ENCODE results near the gene CHMP4B.

Gene CHMP4B

DNA sequence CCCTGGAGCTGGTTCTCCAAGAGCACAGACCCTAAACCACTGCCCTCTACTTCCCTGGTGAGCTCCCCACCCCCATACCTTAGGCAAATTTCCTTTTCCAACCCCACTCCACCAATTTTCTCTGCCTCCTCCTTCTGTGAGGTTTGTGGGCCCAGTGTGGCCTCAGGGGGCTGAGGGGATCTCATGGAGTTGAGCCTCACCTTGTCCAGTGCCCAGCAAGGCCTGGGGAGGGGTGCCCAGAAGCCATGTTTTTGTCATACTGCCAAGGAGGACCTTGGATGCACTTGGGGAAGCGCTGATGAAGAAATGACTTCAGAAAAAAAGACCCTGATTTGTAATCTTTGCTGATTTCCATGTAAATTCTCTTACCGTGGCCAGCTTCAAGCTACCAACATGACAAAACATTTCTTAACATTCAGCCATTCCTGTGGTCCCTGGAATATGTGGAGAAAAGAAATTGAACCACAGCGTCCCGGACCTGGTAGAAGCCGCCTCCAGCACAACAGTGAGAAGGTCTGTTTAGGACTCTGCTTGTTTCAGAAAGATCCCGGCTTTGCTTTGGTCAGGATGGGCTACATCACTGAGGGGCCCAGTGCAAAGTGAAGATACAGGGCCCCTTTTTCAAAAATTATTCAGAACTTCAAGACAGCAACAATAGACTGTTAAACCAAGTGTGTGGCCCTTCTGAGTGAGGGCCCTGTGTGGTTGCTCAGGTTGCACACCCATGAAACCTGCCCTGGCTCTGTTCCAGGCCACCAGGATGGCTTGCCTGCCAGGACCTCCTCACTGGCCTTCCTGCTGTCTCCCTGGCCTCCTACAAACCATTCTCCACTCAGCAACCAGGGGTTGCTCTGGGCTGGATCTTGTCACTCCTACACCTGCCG, 52.5 kb downstream of the CHMP4B start:
- Histone ChIP-seq H3K27ac (ENCODE audit: low read depth, low read length) (no peak overlapping the region), H3K36me3 (ENCODE audit: control insufficient read depth, insufficient read depth, low read length) (no peaks in the 10 kb centered on the region), H3K9ac (ENCODE audit: low read length) (no peak overlapping the region), H3K4me3 (ENCODE audit: low read depth, low read length) (no peak overlapping the region), H3K27me3 (ENCODE audit: control insufficient read depth, insufficient read depth, low read length) (no peaks in the 10 kb centered on the region), H3K9me3 (ENCODE audit: control insufficient read depth, insufficient read depth, low read depth, low read length) (no peaks in the 10 kb centered on the region), H3K4me1 (ENCODE audit: control insufficient read depth, insufficient read depth, low read length) (peaks cover 11% of the 10 kb centered on the region; the same call in 1 of the 2 replicates)

DNA sequence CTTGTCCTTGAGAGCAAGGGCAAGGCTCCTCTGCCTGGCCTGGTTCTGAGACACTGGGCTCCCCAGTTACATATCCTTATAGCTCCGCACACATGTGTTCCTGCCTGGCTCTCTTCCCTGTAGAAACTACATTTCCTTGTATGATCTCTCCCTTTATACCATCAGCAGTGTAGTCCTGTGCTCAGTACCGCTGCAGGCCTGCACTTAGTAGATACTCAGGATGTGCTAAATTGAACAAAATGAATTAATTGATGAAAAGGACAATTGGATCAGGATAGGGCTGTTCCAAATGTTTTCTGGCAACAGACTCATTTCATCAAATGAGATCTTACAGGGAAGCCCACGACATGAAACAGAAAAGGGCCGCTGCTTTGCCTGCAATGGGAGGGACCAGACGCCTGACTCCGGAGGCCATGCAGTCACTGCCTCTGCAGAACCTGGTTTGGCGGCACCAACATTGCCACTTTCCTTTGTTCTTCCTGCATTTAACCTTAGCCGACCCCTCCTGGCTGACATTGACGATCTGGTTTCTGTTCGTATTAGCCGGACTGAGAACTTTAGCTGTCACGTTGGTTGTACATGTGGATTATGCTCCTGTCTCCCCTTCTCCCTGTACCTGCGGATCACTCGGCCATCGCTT, 53.3 kb downstream of the CHMP4B start:
- Histone ChIP-seq H3K4me1 (ENCODE audit: control insufficient read depth, insufficient read depth, low read length) (peaks cover 4% of the 10 kb centered on the region; the same call in 1 of the 2 replicates), H3K27me3 (ENCODE audit: control insufficient read depth, insufficient read depth, low read length) (no peaks in the 10 kb centered on the region), H3K9me3 (ENCODE audit: control insufficient read depth, insufficient read depth, low read depth, low read length) (no peaks in the 10 kb centered on the region), H3K27ac (ENCODE audit: low read depth, low read length) (no peak overlapping the region), H3K36me3 (ENCODE audit: control insufficient read depth, insufficient read depth, low read length) (no peaks in the 10 kb centered on the region), H3K9ac (ENCODE audit: low read length) (no peak overlapping the region), H3K4me3 (ENCODE audit: low read depth, low read length) (no peak overlapping the region)

DNA sequence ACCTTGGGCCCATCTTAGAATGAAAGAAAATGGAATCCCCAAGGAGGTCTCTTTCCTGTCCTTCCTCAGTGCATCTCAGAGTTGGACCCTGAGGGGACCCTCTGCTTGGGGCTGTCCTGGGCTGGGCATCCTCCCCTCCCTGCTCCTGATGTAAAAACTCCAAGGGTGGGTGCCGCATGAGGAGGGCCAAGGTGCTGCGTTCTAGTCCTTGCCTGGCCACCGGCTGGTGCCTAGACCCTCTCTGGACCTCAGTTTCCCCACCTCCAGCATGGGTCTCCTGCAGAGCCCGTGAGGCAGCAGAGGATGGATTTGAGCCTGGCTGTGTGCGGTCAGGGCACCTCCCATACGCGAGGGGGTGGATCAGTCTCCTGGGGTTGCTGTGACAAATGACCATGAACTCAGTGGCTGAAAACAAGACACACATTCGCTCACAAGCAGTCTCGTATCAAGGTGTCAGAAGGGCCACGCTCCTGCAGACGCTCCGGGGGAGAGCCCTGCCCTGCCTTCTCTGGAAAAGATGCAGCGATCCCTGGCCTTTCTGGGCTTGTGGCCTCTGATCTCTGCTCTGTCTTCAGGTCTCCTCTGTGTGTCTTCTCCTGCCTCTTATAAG, 54.7 kb downstream of the CHMP4B start:
- H3K36me3 ChIP-seq (ENCODE audit: control insufficient read depth, insufficient read depth, low read length): no peaks in the 10 kb centered on the region
- H3K9me3 ChIP-seq (ENCODE audit: control insufficient read depth, insufficient read depth, low read depth, low read length): no peaks in the 10 kb centered on the region
- no peak overlapping the region for H3K9ac ChIP-seq (ENCODE audit: low read length)
- no peak overlapping the region for H3K4me3 ChIP-seq (ENCODE audit: low read depth, low read length)
- H3K27ac ChIP-seq (ENCODE audit: low read depth, low read length): no peak overlapping the region
- no peaks in the 10 kb centered on the region for H3K4me1 ChIP-seq (ENCODE audit: control insufficient read depth, insufficient read depth, low read length)
- H3K27me3 ChIP-seq (ENCODE audit: control insufficient read depth, insufficient read depth, low read length): no peaks in the 10 kb centered on the region

DNA sequence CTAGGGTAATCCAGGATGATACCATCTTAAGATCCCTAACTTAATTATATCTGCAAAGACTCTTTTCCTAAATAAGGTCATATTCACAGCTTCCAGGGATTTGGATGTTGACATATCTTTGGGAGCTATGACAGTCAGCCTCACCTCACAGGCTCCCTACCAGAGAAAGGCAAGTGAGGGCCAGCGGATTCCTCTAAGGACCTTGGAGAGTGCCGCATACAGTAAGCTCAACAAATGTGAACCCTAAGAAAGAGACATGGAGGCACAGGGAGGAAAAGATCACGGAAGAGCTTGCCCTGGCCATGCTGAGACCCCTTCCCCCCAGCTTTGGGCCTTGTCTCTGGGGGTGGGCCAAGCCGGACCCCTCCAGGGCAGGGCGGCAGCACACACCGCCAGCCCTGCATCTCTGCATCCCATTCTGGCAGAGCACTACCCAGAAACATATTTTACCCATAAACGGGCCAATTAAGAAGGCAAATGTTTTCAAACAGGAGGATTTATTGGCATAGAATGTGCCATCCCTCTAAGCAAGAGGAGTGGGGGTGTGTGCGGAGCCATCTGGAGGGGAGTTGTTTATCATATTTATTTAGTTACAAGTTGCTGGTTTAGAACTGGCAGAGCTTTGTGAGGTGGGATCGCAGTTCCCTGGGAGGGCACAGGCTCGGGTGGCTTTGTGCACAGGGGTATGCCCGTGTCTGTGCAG, 55.4 kb downstream of the CHMP4B start:
- H3K4me1 ChIP-seq (ENCODE audit: control insufficient read depth, insufficient read depth, low read length): no peaks in the 10 kb centered on the region
- H3K27ac ChIP-seq (ENCODE audit: low read depth, low read length): no peak overlapping the region
- H3K9me3 ChIP-seq (ENCODE audit: control insufficient read depth, insufficient read depth, low read depth, low read length): no peaks in the 10 kb centered on the region
- H3K9ac ChIP-seq (ENCODE audit: low read length): no peak overlapping the region
- no peaks in the 10 kb centered on the region for H3K36me3 ChIP-seq (ENCODE audit: control insufficient read depth, insufficient read depth, low read length)
- no peaks in the 10 kb centered on the region for H3K27me3 ChIP-seq (ENCODE audit: control insufficient read depth, insufficient read depth, low read length)
- H3K4me3 ChIP-seq (ENCODE audit: low read depth, low read length): no peak overlapping the region

DNA sequence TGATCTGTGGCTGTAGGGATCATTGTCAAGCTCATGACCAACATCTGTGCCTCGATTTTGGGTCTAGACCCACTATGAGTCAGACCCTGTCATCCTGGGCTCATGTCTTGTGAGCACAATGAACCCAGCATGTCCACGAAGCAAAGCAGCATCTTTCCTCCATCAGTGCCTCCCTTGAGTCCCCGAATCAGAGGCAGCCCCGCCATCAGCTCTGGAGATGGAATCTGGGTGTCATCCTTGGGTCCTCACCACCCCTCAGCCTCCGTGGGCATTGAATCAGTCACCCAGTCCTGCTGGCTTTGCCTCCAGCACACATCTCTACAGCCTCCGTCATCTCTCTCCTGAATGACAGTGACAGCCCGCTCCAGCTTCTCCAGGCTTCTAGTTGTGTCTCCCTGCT, 56.9 kb downstream of the CHMP4B start:
- Histone ChIP-seq H3K27me3 (ENCODE audit: control insufficient read depth, insufficient read depth, low read length) (no peaks in the 10 kb centered on the region), H3K9ac (ENCODE audit: low read length) (no peak overlapping the region), H3K4me1 (ENCODE audit: control insufficient read depth, insufficient read depth, low read length) (peaks cover 2% of the 10 kb centered on the region; the same call in 1 of the 2 replicates), H3K4me3 (ENCODE audit: low read depth, low read length) (no peak overlapping the region), H3K27ac (ENCODE audit: low read depth, low read length) (no peak overlapping the region), H3K36me3 (ENCODE audit: control insufficient read depth, insufficient read depth, low read length) (no peaks in the 10 kb centered on the region), H3K9me3 (ENCODE audit: control insufficient read depth, insufficient read depth, low read depth, low read length) (no peaks in the 10 kb centered on the region)

DNA sequence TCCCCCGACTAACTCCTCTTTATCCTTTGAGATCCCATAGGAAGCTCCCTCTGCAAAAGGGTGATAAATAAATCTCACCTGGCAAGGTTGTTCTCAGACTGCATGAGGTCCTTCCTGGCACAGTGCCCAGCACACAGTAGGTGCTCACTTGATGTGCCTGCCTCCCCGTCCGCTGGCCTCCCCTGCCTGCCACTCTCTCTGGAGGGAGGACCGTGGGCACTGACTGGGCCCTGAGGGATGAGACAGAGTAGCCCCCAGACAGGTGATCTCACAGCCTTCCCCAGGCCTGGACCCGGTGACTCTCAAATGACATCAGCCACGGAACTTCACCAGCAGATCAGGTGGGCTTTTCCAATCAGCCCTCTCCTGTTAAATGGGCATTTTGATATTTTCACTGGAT, 57.4 kb downstream of the CHMP4B start:
- no peak overlapping the region for H3K4me3 ChIP-seq (ENCODE audit: low read depth, low read length)
- no peaks in the 10 kb centered on the region for H3K9me3 ChIP-seq (ENCODE audit: control insufficient read depth, insufficient read depth, low read depth, low read length)
- no peak overlapping the region for H3K27ac ChIP-seq (ENCODE audit: low read depth, low read length)
- H3K9ac ChIP-seq (ENCODE audit: low read length): no peak overlapping the region
- H3K4me1 ChIP-seq (ENCODE audit: control insufficient read depth, insufficient read depth, low read length): peaks cover 7% of the 10 kb centered on the region; the same call in 1 of the 2 replicates
- H3K27me3 ChIP-seq (ENCODE audit: control insufficient read depth, insufficient read depth, low read length): no peaks in the 10 kb centered on the region
- no peaks in the 10 kb centered on the region for H3K36me3 ChIP-seq (ENCODE audit: control insufficient read depth, insufficient read depth, low read length)

DNA sequence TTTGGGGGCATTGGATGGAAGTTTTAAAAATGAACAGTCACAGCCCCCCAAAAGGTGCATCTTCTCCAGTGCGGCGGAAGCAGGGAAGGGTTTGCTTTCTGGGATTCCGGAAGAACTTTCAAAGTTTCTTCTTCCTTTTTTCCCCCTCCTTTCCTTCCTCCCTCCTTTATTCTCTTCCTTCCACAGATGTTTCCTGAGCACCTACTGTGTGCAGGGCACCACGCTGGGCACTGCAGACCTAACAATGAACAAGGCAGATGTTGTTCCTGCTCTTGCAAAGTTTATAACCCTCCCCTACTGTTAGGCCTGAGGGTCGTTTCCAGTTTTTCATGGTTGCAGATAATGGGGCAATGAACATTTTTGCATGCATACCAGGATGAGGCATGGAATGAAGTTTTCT, 58.1 kb downstream of the CHMP4B start:
- Histone ChIP-seq H3K36me3 (ENCODE audit: control insufficient read depth, insufficient read depth, low read length) (no peaks in the 10 kb centered on the region), H3K9ac (ENCODE audit: low read length) (no peak overlapping the region), H3K27me3 (ENCODE audit: control insufficient read depth, insufficient read depth, low read length) (no peaks in the 10 kb centered on the region), H3K4me3 (ENCODE audit: low read depth, low read length) (no peak overlapping the region), H3K27ac (ENCODE audit: low read depth, low read length) (no peak overlapping the region), H3K9me3 (ENCODE audit: control insufficient read depth, insufficient read depth, low read depth, low read length) (no peaks in the 10 kb centered on the region), H3K4me1 (ENCODE audit: control insufficient read depth, insufficient read depth, low read length) (peaks cover 7% of the 10 kb centered on the region; the same call in 1 of the 2 replicates)

DNA sequence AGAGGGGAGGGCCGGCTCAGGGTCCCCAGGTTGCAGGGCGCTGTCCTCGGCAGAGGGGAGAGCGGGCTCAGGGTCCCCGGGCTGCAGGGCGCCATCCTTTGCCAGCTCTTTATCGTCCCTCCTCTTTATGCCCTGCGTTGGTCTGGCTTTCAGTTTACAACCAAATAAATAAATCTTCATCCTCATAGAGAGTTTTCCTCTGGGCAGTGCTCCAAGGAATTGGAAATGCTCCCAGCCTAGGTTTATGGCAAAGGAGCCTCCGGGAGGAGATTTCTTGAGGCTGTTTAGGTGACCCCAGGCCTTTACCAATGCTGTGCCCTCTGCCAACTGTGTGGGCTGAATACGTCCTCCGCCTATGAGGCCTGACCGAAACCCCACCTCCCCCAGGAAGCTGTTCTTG, 60.2 kb downstream of the CHMP4B start:
- no peak overlapping the region for H3K4me3 ChIP-seq (ENCODE audit: low read depth, low read length)
- H3K9me3 ChIP-seq (ENCODE audit: control insufficient read depth, insufficient read depth, low read depth, low read length): no peaks in the 10 kb centered on the region
- H3K4me1 ChIP-seq (ENCODE audit: control insufficient read depth, insufficient read depth, low read length): peaks cover 7% of the 10 kb centered on the region; the same call in 1 of the 2 replicates
- H3K9ac ChIP-seq (ENCODE audit: low read length): no peak overlapping the region
- H3K27me3 ChIP-seq (ENCODE audit: control insufficient read depth, insufficient read depth, low read length): no peaks in the 10 kb centered on the region
- no peak overlapping the region for H3K27ac ChIP-seq (ENCODE audit: low read depth, low read length)
- H3K36me3 ChIP-seq (ENCODE audit: control insufficient read depth, insufficient read depth, low read length): no peaks in the 10 kb centered on the region

DNA sequence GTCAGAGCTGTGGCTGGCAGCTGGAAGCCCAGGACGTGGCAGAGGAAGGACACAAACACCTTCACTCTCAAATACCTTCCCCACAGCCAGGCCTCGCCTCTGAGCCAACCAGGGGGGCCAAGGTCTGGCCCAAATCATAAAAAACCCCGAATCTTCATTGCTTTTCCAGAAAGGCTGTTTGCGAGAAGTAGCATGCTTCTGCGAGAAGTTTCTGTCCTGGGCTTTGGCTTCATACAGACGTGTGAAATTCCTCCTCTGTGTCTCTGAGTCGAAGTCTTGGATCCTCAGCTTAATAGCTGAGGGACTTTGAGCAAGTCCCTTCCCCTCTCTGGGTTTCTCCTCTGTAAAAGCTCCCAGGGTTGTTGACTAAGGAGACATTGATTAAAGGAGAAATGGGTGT, 63.0 kb downstream of the CHMP4B start:
- H3K27me3 ChIP-seq (ENCODE audit: control insufficient read depth, insufficient read depth, low read length): no peaks in the 10 kb centered on the region
- peaks cover 7% of the 10 kb centered on the region; the same call in 1 of the 2 replicates for H3K4me1 ChIP-seq (ENCODE audit: control insufficient read depth, insufficient read depth, low read length)
- no peak overlapping the region for H3K27ac ChIP-seq (ENCODE audit: low read depth, low read length)
- H3K9ac ChIP-seq (ENCODE audit: low read length): no peak overlapping the region
- H3K9me3 ChIP-seq (ENCODE audit: control insufficient read depth, insufficient read depth, low read depth, low read length): peaks cover 6% of the 10 kb centered on the region; the same call in 1 of the 2 replicates
- H3K36me3 ChIP-seq (ENCODE audit: control insufficient read depth, insufficient read depth, low read length): no peaks in the 10 kb centered on the region
- no peak overlapping the region for H3K4me3 ChIP-seq (ENCODE audit: low read depth, low read length)

DNA sequence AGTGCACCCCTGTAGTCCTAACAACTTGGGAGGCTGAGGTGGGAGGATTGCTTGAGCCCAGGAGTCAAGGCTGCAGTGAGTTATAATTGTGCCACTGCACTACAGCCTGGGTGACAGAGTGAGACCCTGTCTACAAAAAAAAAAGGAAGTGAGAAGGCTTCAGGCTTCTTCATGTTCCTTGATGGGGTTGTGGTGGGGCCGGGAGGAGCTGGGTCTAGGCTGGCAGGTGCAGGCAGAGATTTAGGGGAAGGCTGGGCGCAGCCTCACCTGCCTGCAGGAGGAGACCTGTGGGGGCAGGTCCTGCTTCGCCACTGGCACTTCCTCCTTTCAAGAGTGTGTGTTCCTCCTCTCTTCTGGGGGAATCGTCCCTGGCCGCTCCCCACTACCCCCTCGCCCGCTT, 63.9 kb downstream of the CHMP4B start:
- no peak overlapping the region for H3K4me3 ChIP-seq (ENCODE audit: low read depth, low read length)
- no peak overlapping the region for H3K9ac ChIP-seq (ENCODE audit: low read length)
- no peak overlapping the region for H3K27ac ChIP-seq (ENCODE audit: low read depth, low read length)
- peaks cover 10% of the 10 kb centered on the region; the same call in 1 of the 2 replicates for H3K9me3 ChIP-seq (ENCODE audit: control insufficient read depth, insufficient read depth, low read depth, low read length)
- H3K4me1 ChIP-seq (ENCODE audit: control insufficient read depth, insufficient read depth, low read length): peaks cover 7% of the 10 kb centered on the region; the same call in 1 of the 2 replicates
- no peaks in the 10 kb centered on the region for H3K27me3 ChIP-seq (ENCODE audit: control insufficient read depth, insufficient read depth, low read length)
- no peaks in the 10 kb centered on the region for H3K36me3 ChIP-seq (ENCODE audit: control insufficient read depth, insufficient read depth, low read length)
